SH-SY5Y (cell line): ENCODE data around the gene DOK1.

Experiments
- GATA2 ChIP-seq: IDR thresholded peaks from 2 replicates; pipeline ENCODE4 v1.6.1; 2011; ENCODE audit warnings: mild to moderate bottlenecking, low read depth, low read length
- GATA3 ChIP-seq: IDR thresholded peaks from 2 replicates; pipeline ENCODE4 v1.6.1; 2011; ENCODE audit warnings: low read depth, mild to moderate bottlenecking, low read length, moderate library complexity

- no peak for TF ChIP-seq GATA3
- no peak for TF ChIP-seq GATA2
Observed at GRCh38 chr2:74548900-74549826, 5.4 kb upstream of the DOK1 start.
